GM12874 (cell line): ENCODE results near the gene ZNF540.

Experiments
- TF ChIP-seq, protein P1 (sequence below): IDR thresholded peaks from 2 replicates; pipeline ENCODE4 v1.5.1; 2011; ENCODE audit warnings: low read depth, mild to moderate bottlenecking, control low read depth, low read length, moderate library complexity; ENCODE audit not compliant: insufficient read depth

The ZNF540 gene

DNA sequence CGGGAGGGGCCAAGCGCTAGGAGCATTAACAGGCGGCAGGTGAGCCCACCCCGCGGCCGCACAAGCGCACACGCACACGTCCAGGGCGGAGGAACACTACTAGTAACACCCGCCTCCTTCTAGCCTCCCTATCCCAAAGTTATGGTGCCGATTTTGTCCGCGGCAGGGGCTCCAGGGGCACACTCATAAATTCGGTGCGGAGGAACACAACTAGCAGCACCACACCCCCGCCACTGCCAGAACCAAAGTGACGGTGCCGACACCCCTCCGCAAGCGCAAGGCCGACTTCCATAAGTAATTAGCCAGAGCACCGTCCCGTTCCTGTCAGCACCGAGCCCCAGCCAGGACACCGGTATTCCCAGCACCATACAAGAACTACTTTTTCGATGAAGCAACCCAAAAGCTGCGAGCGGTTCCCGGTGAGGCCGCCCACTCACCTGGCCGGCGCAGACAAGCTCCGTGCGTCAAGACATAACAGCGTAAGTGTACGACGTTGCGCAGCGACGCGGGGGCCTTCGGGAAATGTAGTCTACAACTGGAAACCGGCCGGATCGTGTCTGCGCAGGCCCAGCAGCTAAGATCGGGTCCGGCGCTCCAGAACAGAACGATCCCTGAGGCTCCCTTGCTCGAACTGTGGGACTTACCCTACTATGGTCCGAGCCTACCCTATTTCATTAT lies at the start of gene ZNF540, which contains the start of gene ZNF571:
TSS of gene ZNF540 (plus strand) at position 573 of the 678 bp plus-strand sequence. CDS start 3,572 bp downstream, outside the sequence.
TSS of gene ZNF571 (minus strand) at position 489 of the 678 bp plus-strand sequence. CDS start 8,116 bp downstream, outside the sequence.
- TF ChIP-seq, protein P1, sequence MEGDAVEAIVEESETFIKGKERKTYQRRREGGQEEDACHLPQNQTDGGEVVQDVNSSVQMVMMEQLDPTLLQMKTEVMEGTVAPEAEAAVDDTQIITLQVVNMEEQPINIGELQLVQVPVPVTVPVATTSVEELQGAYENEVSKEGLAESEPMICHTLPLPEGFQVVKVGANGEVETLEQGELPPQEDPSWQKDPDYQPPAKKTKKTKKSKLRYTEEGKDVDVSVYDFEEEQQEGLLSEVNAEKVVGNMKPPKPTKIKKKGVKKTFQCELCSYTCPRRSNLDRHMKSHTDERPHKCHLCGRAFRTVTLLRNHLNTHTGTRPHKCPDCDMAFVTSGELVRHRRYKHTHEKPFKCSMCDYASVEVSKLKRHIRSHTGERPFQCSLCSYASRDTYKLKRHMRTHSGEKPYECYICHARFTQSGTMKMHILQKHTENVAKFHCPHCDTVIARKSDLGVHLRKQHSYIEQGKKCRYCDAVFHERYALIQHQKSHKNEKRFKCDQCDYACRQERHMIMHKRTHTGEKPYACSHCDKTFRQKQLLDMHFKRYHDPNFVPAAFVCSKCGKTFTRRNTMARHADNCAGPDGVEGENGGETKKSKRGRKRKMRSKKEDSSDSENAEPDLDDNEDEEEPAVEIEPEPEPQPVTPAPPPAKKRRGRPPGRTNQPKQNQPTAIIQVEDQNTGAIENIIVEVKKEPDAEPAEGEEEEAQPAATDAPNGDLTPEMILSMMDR = no peak

DNA sequence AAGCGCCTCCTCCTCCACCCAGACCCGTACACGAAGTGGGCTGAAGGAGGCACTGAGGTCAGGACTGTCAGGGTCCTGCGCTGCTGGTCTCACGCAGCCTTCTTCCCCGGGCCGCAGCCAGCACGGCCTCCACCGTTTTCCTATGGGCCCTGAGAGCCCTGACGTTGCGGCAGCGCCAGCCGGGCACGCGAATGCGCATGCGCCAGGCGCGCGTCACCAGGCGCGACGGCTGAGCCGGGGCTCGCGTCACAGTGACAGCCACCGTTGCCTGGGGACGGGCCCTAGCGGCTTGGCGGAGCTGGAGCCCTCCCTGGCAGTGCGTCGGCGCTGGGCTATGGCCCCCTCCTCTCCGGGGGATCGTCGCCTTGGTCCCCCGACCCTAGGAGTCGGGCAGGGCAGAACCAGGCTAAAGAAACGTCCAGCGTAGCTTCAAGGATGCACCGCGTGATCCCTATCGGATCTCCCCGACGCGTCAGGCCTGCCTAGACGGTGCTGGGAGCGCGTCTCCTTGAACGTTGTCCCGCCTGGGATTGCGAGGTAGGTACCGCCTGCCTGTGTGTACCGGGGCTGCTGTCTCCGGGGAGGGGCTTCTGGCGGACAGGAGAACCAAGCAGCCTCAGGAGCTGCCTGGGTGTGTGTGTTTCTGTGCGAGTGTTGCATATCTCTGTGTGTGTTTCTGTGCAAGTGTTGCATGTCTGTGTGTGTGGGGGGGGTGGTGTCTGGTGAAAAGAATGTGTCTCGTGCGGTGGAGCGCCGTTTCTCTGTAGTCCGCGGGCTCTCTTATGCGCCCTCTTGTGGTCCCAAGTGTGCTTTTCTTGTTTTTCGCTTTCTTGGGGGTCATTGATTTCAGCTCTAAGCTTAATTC lies 43.3 kb upstream of the ZNF540 start:
- TF ChIP-seq, protein P1 = peak; percentile 41

DNA sequence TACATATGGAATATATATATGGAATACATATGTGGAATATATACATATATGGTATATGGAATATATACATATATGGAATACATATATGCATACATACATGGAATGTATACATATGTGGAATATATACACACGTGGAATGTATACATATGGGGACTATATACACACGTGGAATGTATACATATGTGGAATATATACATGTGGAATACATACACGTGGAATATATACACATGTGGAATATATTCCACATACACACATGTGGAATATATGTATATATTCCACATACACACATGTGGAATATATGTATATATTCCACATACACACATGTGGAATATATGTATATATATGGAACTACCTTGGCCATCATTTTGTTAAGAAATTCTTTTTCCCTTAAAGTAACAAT lies 31.2 kb upstream of the ZNF540 start:
- TF ChIP-seq, protein P1 = no peak

DNA sequence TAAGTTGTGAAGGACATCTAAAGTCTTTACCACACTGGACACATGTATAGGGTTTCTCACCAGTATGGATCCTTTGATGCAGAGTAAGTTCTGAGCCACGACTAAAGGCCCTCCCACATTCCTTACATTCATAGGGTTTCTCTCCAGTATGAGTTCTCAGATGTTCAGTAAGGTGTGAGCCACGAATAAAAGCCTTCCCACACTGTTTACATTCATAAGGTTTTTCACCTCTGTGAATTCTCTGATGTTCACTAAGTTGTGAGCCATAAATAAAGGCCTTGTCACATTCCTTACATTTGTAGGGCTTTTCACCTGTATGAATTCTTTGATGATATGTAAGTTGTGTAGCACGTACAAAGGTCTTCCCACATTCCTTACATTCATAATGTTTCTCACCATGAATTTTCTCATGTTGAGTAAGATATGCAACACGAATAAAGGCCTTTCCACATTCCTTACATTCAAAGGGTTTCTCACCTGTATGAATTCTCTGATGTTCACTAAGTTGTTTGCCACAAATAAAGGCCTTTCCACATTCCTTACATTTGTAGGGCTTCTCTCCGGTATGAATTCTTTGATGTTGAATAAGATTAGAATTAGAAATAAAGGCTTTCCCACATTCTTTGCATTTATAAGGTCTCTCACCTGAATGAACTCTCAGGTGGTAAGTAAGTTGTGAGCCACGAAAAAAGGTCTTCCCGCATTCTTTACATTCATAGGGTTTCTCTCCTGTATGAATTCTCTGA lies 29.9 kb upstream of the ZNF540 start:
- TF ChIP-seq, protein P1 = no peak

DNA sequence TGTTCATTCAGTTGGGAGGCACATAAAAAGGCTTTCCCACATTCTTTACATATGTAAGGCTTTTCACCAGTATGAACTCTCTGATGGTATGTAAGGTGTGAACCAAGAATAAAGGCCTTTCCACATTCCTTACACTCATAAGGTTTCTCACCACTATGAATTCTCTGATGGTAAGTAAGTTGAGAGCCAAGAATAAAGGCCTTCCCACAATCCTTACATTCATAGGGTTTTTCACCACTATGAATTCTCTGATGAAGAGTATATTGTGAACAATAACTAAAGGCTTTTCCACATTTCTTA lies 29.4 kb upstream of the ZNF540 start:
- TF ChIP-seq, protein P1 = no peak

DNA sequence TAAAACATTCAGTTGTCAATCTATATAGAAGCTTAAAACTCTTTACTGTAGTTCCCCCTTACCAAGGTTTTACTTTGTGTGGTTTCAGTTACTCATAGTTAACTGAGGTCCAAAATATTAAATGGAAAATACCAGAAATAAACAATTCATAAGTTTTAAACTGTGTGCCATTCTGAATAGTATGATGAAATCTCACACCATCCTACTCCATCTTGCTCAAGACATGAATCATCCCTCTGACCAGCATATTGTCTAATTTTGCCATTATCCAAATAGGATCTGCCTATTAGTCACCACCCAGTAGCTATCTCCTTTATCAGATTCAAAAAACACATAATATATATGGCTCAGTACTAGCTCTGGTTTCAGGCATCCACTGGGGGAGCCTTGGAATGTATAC lies 22.5 kb upstream of the ZNF540 start:
- TF ChIP-seq, protein P1 = no peak

DNA sequence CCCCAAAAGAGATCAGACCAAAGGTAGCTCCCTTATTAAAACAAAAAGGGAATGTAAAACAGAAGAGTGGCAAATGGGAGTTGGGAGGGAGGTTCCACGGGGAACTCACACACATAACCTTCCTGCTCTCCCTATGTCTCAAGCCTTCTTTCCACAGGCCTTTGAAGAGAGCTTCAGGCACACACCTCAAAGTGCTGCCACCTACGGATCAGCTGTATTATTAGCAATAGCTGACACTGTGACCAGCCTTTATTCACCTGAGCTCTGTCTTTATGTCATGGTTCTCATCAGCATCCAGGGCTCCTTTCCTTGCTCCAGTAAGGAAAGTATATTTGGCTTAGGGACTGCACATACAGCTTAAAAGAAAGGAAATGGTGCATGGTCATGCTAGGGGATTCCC lies 11.3 kb upstream of the ZNF540 start:
- TF ChIP-seq, protein P1 = 0 out of 2 replicates have a peak, but pooled peaks have one; percentile 9
